CD4-positive, CD25-positive, alpha-beta regulatory T cell (primary cell): ENCODE results near the gene PHLDA1. TPM values are rescaled to one million over a fixed set of nuclear protein-coding genes. Genes with fewer than 3 reads are reported as not detected.

Experiments used
- ATAC-seq, 2 donors: fragments of 150-1000 bp; cut with Tn5 transposase; one replicate each; pipeline ENCODE4 v1.10.0; 2021; ENCODE audit warnings: low read depth in 2 of 2, moderate number of reproducible peaks in 2 of 2, moderate library complexity in 1 of 2
- DNase-seq, 3 donors: peaks; one replicate each; pipeline versions ENCODE4 v3.0.0 to v3.0.0-alpha.2; 2012 to 2022; ENCODE audit warnings: mixed read lengths in 1 of 3
- H3K27ac ChIP-seq: one replicate; pipeline ENCODE4 v1.7.0; 2013; ENCODE audit warnings: mild to moderate bottlenecking, low read length; ENCODE audit not compliant: insufficient read depth, poor library complexity, severe bottlenecking
- H3K27me3 ChIP-seq: one replicate; pipeline ENCODE4 v1.7.0; 2013; ENCODE audit warnings: low read length; ENCODE audit not compliant: control insufficient read depth, insufficient read depth
- H3K36me3 ChIP-seq: one replicate; pipeline ENCODE4 v1.7.0; 2013; ENCODE audit warnings: mild to moderate bottlenecking, low read length, moderate library complexity; ENCODE audit not compliant: control insufficient read depth, insufficient read depth
- H3K4me1 ChIP-seq: 2 replicates; pipeline ENCODE4 v1.7.0; 2013; ENCODE audit warnings: mild to moderate bottlenecking, low read length; ENCODE audit not compliant: insufficient read depth, control insufficient read depth, poor library complexity, severe bottlenecking
- H3K4me3 ChIP-seq: one replicate; pipeline ENCODE4 v1.7.0; 2013; ENCODE audit warnings: low read depth, mild to moderate bottlenecking, low read length, moderate library complexity
- H3K9me3 ChIP-seq, 2 experiments: 1 replicate in 1 of 2; 2 replicates in 1 of 2; pipeline ENCODE4 v1.7.0; 2013; ENCODE audit warnings: low read length in 2 of 2, mild to moderate bottlenecking in 1 of 2, moderate library complexity in 1 of 2; ENCODE audit not compliant: control insufficient read depth in 2 of 2
- H3K27ac Mint-ChIP-seq, 3 donors: one replicate each; pipeline ENCODE4 v1.8.0; 2020 to 2022; ENCODE audit warnings: mild to moderate bottlenecking in 3 of 3, mixed read lengths in 3 of 3, moderate library complexity in 2 of 3
- H3K27me3 Mint-ChIP-seq: one replicate; pipeline ENCODE4 v1.8.0; 2022; ENCODE audit warnings: mild to moderate bottlenecking, mixed read lengths
- H3K36me3 Mint-ChIP-seq: one replicate; pipeline ENCODE4 v1.8.0; 2020; ENCODE audit warnings: mixed read lengths
- H3K4me1 Mint-ChIP-seq, 4 donors: one replicate each; pipeline ENCODE4 v1.8.0; 2020 to 2022; ENCODE audit warnings: mixed read lengths in 4 of 4, mild to moderate bottlenecking in 1 of 4
- H3K4me3 Mint-ChIP-seq, 4 donors: one replicate each; pipeline ENCODE4 v1.8.0; 2020 to 2022; ENCODE audit warnings: mild to moderate bottlenecking in 4 of 4, mixed read lengths in 4 of 4, moderate library complexity in 3 of 4
- H3K9me3 Mint-ChIP-seq, 7 donors: one replicate each; pipeline ENCODE4 v1.8.0; 2020 to 2022; ENCODE audit warnings: mixed read lengths in 7 of 7, mild to moderate bottlenecking in 3 of 7, moderate library complexity in 2 of 7
- polyA plus RNA-seq, 4 donors: library from polyadenylated mRNA; unstranded; fragments of 300-500 nt; fragmentation: Illumina TruSeq; gene quantifications; one replicate each; pipeline ENCODE4 v1.2.3, GENCODE V29; 2021
- total RNA-seq: library from RNA; stranded (reverse); gene quantifications from one replicate; pipeline ENCODE4 v1.2.3, GENCODE V29; 2022

Gene PHLDA1
- total and polyA plus RNA-seq, 5 donors from 2014 or later, result 1.1 to 42.0 (median 1.6) TPM

GRCh38 chr12:76002598-76003354 is 28.8 kb downstream of the PHLDA1 start:
- H3K27ac Mint-ChIP-seq, result no peak overlapping the region
- no peaks in the 10 kb centered on the region for H3K27me3 Mint-ChIP-seq
- ATAC-seq, result no peak
- H3K27ac ChIP-seq, result no peak overlapping the region
- no peak overlapping the region for H3K4me3 ChIP-seq
- H3K36me3 Mint-ChIP-seq, result no peaks in the 10 kb centered on the region
- no peaks in the 10 kb centered on the region for H3K36me3 ChIP-seq
- DNase-seq, result no peak
- no peaks in the 10 kb centered on the region for H3K9me3 ChIP-seq
- peaks cover 0 to 2% (median 0%) of the 10 kb centered on the region in 7 donors for H3K9me3 Mint-ChIP-seq
- H3K27me3 ChIP-seq, result no peaks in the 10 kb centered on the region
- no peak overlapping the region for H3K4me3 Mint-ChIP-seq
- H3K4me1 Mint-ChIP-seq, result peaks cover 0 to 1% (median 0%) of the 10 kb centered on the region in 4 donors
- H3K4me1 ChIP-seq, result no peaks in the 10 kb centered on the region

GRCh38 chr12:75998292-75999063 is 33.1 kb downstream of the PHLDA1 start:
- H3K27me3 Mint-ChIP-seq, result no peaks in the 10 kb centered on the region

GRCh38 chr12:75997658-75998057 is 33.9 kb downstream of the PHLDA1 start:
- no peaks in the 10 kb centered on the region for H3K36me3 ChIP-seq
- DNase-seq (no peak), ATAC-seq (no peak)
- H3K4me3 Mint-ChIP-seq, result no peak overlapping the region
- H3K4me1 ChIP-seq, result no peaks in the 10 kb centered on the region
- H3K4me1 Mint-ChIP-seq, result peaks cover 2 to 10% (median 5%) of the 10 kb centered on the region in 4 donors
- no peak overlapping the region for H3K27ac Mint-ChIP-seq
- H3K27me3 ChIP-seq, result no peaks in the 10 kb centered on the region
- H3K36me3 Mint-ChIP-seq, result no peaks in the 10 kb centered on the region
- no peaks in the 10 kb centered on the region for H3K9me3 ChIP-seq
- H3K9me3 Mint-ChIP-seq, result no peaks in the 10 kb centered on the region
- H3K4me3 ChIP-seq, result no peak overlapping the region
- H3K27me3 Mint-ChIP-seq, result no peaks in the 10 kb centered on the region
- H3K27ac ChIP-seq, result no peak overlapping the region

More at GRCh38 chr12:75998292-75999063, 33.1 kb downstream of the PHLDA1 start:
- H3K4me1 Mint-ChIP-seq, result peaks cover 2 to 8% (median 4%) of the 10 kb centered on the region in 4 donors
- no peaks in the 10 kb centered on the region for H3K36me3 Mint-ChIP-seq
- H3K9me3 Mint-ChIP-seq, result no peaks in the 10 kb centered on the region
- Histone ChIP-seq H3K9me3 (no peaks in the 10 kb centered on the region), H3K27ac (no peak overlapping the region), H3K36me3 (no peaks in the 10 kb centered on the region), H3K4me1 (no peaks in the 10 kb centered on the region), H3K27me3 (no peaks in the 10 kb centered on the region), H3K4me3 (no peak overlapping the region)
- ATAC-seq (no peak), DNase-seq (no peak)
- no peak overlapping the region for H3K4me3 Mint-ChIP-seq
- H3K27ac Mint-ChIP-seq, result no peak overlapping the region

GRCh38 chr12:75996861-75997447 is 34.6 kb downstream of the PHLDA1 start:
- peaks cover 2 to 10% (median 5%) of the 10 kb centered on the region in 4 donors for H3K4me1 Mint-ChIP-seq
- H3K36me3 Mint-ChIP-seq, result no peaks in the 10 kb centered on the region
- ATAC-seq, result no peak
- H3K9me3 ChIP-seq, result no peaks in the 10 kb centered on the region
- H3K27ac ChIP-seq, result no peak overlapping the region
- peaks cover 0 to under 1% (median 0%) of the 10 kb centered on the region in 7 donors for H3K9me3 Mint-ChIP-seq
- no peak overlapping the region for H3K27ac Mint-ChIP-seq
- H3K4me1 ChIP-seq, result no peaks in the 10 kb centered on the region
- no peaks in the 10 kb centered on the region for H3K27me3 Mint-ChIP-seq
- no peak overlapping the region for H3K4me3 Mint-ChIP-seq
- H3K4me3 ChIP-seq, result no peak overlapping the region
- H3K27me3 ChIP-seq, result no peaks in the 10 kb centered on the region
- H3K36me3 ChIP-seq, result no peaks in the 10 kb centered on the region
- no peak for DNase-seq

GRCh38 chr12:75995691-75996090 is 35.9 kb downstream of the PHLDA1 start:
- Mint-ChIP-seq H3K4me1 (peaks cover 2 to 10% (median 5%) of the 10 kb centered on the region in 4 donors), H3K36me3 (no peaks in the 10 kb centered on the region), H3K4me3 (no peak overlapping the region), H3K9me3 (peaks cover 0 to 2% (median 0%) of the 10 kb centered on the region in 7 donors), H3K27ac (no peak overlapping the region), H3K27me3 (no peaks in the 10 kb centered on the region)
- no peak overlapping the region for H3K27ac ChIP-seq
- ATAC-seq (no peak), DNase-seq (no peak)
- H3K9me3 ChIP-seq, result no peaks in the 10 kb centered on the region
- H3K4me1 ChIP-seq, result no peaks in the 10 kb centered on the region
- H3K4me3 ChIP-seq, result no peak overlapping the region
- H3K27me3 ChIP-seq, result no peaks in the 10 kb centered on the region
- H3K36me3 ChIP-seq, result no peaks in the 10 kb centered on the region

- Mint-ChIP-seq H3K4me3 (no peak overlapping the region), H3K4me1 (peaks cover 2 to 10% (median 5%) of the 10 kb centered on the region in 4 donors), H3K36me3 (no peaks in the 10 kb centered on the region), H3K9me3 (peaks cover 0 to 2% (median 0%) of the 10 kb centered on the region in 7 donors), H3K27me3 (no peaks in the 10 kb centered on the region), H3K27ac (no peak overlapping the region)
- ATAC-seq (no peak), DNase-seq (no peak)
- H3K27ac ChIP-seq, result no peak overlapping the region
- H3K4me3 ChIP-seq, result no peak overlapping the region
- H3K27me3 ChIP-seq, result no peaks in the 10 kb centered on the region
- H3K9me3 ChIP-seq, result no peaks in the 10 kb centered on the region
- no peaks in the 10 kb centered on the region for H3K4me1 ChIP-seq
- no peaks in the 10 kb centered on the region for H3K36me3 ChIP-seq
Observed at GRCh38 chr12:75994069-75994740, 37.4 kb downstream of the PHLDA1 start.

- no peak overlapping the region for H3K4me3 Mint-ChIP-seq
- peaks cover 0 to 5% (median 2%) of the 10 kb centered on the region in 7 donors for H3K9me3 Mint-ChIP-seq
- Histone ChIP-seq H3K27ac (no peak overlapping the region), H3K9me3 (no peaks in the 10 kb centered on the region), H3K4me1 (no peaks in the 10 kb centered on the region), H3K27me3 (no peaks in the 10 kb centered on the region), H3K36me3 (no peaks in the 10 kb centered on the region), H3K4me3 (no peak overlapping the region)
- peaks cover 12% of the 10 kb centered on the region for H3K36me3 Mint-ChIP-seq
- H3K4me1 Mint-ChIP-seq, result peaks cover 0 to 10% (median 5%) of the 10 kb centered on the region in 4 donors
- DNase-seq (no peak), ATAC-seq (no peak)
- no peaks in the 10 kb centered on the region for H3K27me3 Mint-ChIP-seq
- H3K27ac Mint-ChIP-seq, result no peak overlapping the region
Observed at GRCh38 chr12:75991753-75992152, 39.8 kb downstream of the PHLDA1 start.
